ENCODE measurements around the gene SHISA7.
A peak's percentile ranks its signal among the peaks of the same experiment; 100 is the strongest.

Gene SHISA7

GRCh38 chr19:55443045-55443823 lies at the start of gene SHISA7:
Gene SHISA7 (minus strand): TSS chr19:55443300. CDS start chr19:55442863, 437 bp downstream.
- no peak for DNase-seq

- DNase-seq = peak; percentile 53
Observed at GRCh38 chr19:55492362-55492944, 49.4 kb upstream of the SHISA7 start.

GRCh38 chr19:55491546-55492360 lies 48.7 kb upstream of the SHISA7 start:
- DNase-seq = peak; percentile 70

GRCh38 chr19:55490478-55491432 lies 47.7 kb upstream of the SHISA7 start:
- peak; percentile 47 for DNase-seq

GRCh38 chr19:55489711-55490477 lies 46.8 kb upstream of the SHISA7 start:
- no peak for DNase-seq

GRCh38 chr19:55488986-55489710 lies 46.0 kb upstream of the SHISA7 start:
- DNase-seq = no peak

GRCh38 chr19:55487924-55488687 lies 45.0 kb upstream of the SHISA7 start, which contains the start of gene SSC5D:
Gene SSC5D (plus strand): TSS chr19:55488436. CDS start chr19:55488590, 154 bp downstream.
- DNase-seq = peak; percentile 72

GRCh38 chr19:55486971-55487923 lies 44.1 kb upstream of the SHISA7 start:
- DNase-seq = peak; percentile 99

- no peak for DNase-seq
Observed at GRCh38 chr19:55486043-55486970, 43.2 kb upstream of the SHISA7 start.

GRCh38 chr19:55485439-55486011 lies 42.4 kb upstream of the SHISA7 start:
- DNase-seq = no peak

- DNase-seq = peak; percentile 68
Observed at GRCh38 chr19:55484593-55485438, 41.7 kb upstream of the SHISA7 start, which contains the start of gene NAT14. Gene NAT14 (plus strand): TSS chr19:55485188. CDS start chr19:55485709, 521 bp downstream.

- no peak for DNase-seq
Observed at GRCh38 chr19:55483706-55484592, 40.8 kb upstream of the SHISA7 start.

- DNase-seq = no peak
Observed at GRCh38 chr19:55482967-55483705, 40.0 kb upstream of the SHISA7 start.
